BLaER1 treated with 17β-estradiol and CSF1 and Interleukin-3, amounts not matched to agents 10 nM and 100 nM (cell line): ENCODE results near the gene POLDIP2.

Experiments used
- H3K27ac ChIP-seq, 11 experiments: shearing (Covaris generic); formaldehyde crosslinking; 2 replicates each; pipeline ENCODE4 v1.8.1; 2022
- H3K27me3 ChIP-seq, 11 experiments: shearing (Covaris generic); formaldehyde crosslinking; 2 replicates each; pipeline ENCODE4 v1.8.1; 2022
- H3K36me3 ChIP-seq, 11 experiments: shearing (Covaris generic); formaldehyde crosslinking; 2 replicates each; pipeline ENCODE4 v1.8.1; 2022
- H3K4me1 ChIP-seq, 10 experiments: shearing (Covaris generic); formaldehyde crosslinking; 2 replicates each; pipeline ENCODE4 v1.8.1; 2022
- H3K4me2 ChIP-seq, 11 experiments: shearing (Covaris generic); formaldehyde crosslinking; 2 replicates each; pipeline ENCODE4 v1.8.1; 2022
- H3K4me3 ChIP-seq, 10 experiments: shearing (Covaris generic); formaldehyde crosslinking; 2 replicates each; pipeline ENCODE4 v1.8.1; 2022
- H3K9ac ChIP-seq, 11 experiments: shearing (Covaris generic); formaldehyde crosslinking; 2 replicates each; pipeline ENCODE4 v1.8.1; 2022
- H3K9me3 ChIP-seq, 11 experiments: shearing (Covaris generic); formaldehyde crosslinking; replicated peaks in 1 of 11; 2 replicates each; pipeline ENCODE4 v1.8.1; 2022
- H4K20me1 ChIP-seq, 11 experiments: shearing (Covaris generic); formaldehyde crosslinking; 2 replicates each; pipeline ENCODE4 v1.8.1; 2022
- Cebpa-rat ChIP-seq, 11 experiments: shearing (Covaris generic); IDR thresholded peaks; 2 replicates each; pipeline ENCODE4 v1.8.1; 2022

POLDIP2 gene

GRCh38 chr17:28366605-28367004 lies 9.3 kb upstream of the POLDIP2 start:
- TF ChIP-seq Cebpa-rat (IDR thresholded peaks at IDR 0.05) = no peak
- Histone ChIP-seq H3K36me3 (peaks cover 28 to 58% (median 41%) of the 10 kb centered on the region in 11 experiments), H3K9ac (no peak overlapping the region; a peak in 1 of 22 replicates), H3K9me3 (no peaks in the 10 kb centered on the region), H3K4me2 (no peak overlapping the region), H3K4me1 (peaks cover 12 to 26% (median 19%) of the 10 kb centered on the region in 10 experiments), H4K20me1 (peaks cover 0 to 73% (median 19%) of the 10 kb centered on the region in 11 experiments; a peak in 15 of 22 replicates), H3K4me3 (no peak overlapping the region), H3K27ac (no peak overlapping the region), H3K27me3 (no peaks in the 10 kb centered on the region)

GRCh38 chr17:28365487-28365886 lies 8.2 kb upstream of the POLDIP2 start:
- no peaks in the 10 kb centered on the region for H3K27me3 ChIP-seq
- no peaks in the 10 kb centered on the region for H3K9me3 ChIP-seq
- H3K9ac ChIP-seq = no peak overlapping the region
- H3K36me3 ChIP-seq = peaks cover 40 to 69% (median 52%) of the 10 kb centered on the region in 11 experiments
- peaks cover 4 to 14% (median 11%) of the 10 kb centered on the region in 10 experiments; a peak in 19 of 20 replicates for H3K4me1 ChIP-seq
- H4K20me1 ChIP-seq = peaks cover 0 to 82% (median 19%) of the 10 kb centered on the region in 11 experiments; a peak in 14 of 22 replicates
- no peak overlapping the region for H3K27ac ChIP-seq
- H3K4me2 ChIP-seq = no peak overlapping the region
- no peak for TF ChIP-seq Cebpa-rat (IDR thresholded peaks at IDR 0.05)
- H3K4me3 ChIP-seq = no peak overlapping the region

GRCh38 chr17:28364665-28365363 lies 7.5 kb upstream of the POLDIP2 start, which contains the start of gene SEBOX:
Gene SEBOX, minus strand, starts transcription at chr17:28365199. Its CDS starts 48 bp downstream, at chr17:28365151.
- no peaks in the 10 kb centered on the region for H3K27me3 ChIP-seq
- H3K36me3 ChIP-seq = peaks cover 46 to 75% (median 59%) of the 10 kb centered on the region in 11 experiments
- H3K4me3 ChIP-seq = no peak within 1 kb of the TSS
- no peaks in the 10 kb centered on the region for H3K9me3 ChIP-seq
- H3K4me1 ChIP-seq = peaks cover 0 to 8% (median 4%) of the 10 kb centered on the region in 10 experiments; a peak in 15 of 20 replicates
- no peak within 1 kb of the TSS for H3K27ac ChIP-seq
- no peak within 1 kb of the TSS for H3K9ac ChIP-seq
- TF ChIP-seq Cebpa-rat (IDR thresholded peaks at IDR 0.05) = no peak
- H4K20me1 ChIP-seq = peaks cover 0 to 79% (median 12%) of the 10 kb centered on the region in 11 experiments; a peak in 14 of 22 replicates
- H3K4me2 ChIP-seq = no peak within 1 kb of the TSS

- peaks cover 0 to 2% (median 0%) of the 10 kb centered on the region in 10 experiments; a peak in 5 of 20 replicates for H3K4me1 ChIP-seq
- no peak overlapping the region for H3K4me2 ChIP-seq
- TF ChIP-seq Cebpa-rat (IDR thresholded peaks at IDR 0.05) = no peak
- H3K27me3 ChIP-seq = no peaks in the 10 kb centered on the region
- no peaks in the 10 kb centered on the region for H3K9me3 ChIP-seq
- H4K20me1 ChIP-seq = peaks cover 0 to 71% (median 8%) of the 10 kb centered on the region in 11 experiments; a peak in 11 of 22 replicates
- H3K4me3 ChIP-seq = no peak overlapping the region
- H3K36me3 ChIP-seq = peaks cover 54 to 83% (median 67%) of the 10 kb centered on the region in 11 experiments
- no peak overlapping the region for H3K9ac ChIP-seq
- H3K27ac ChIP-seq = no peak overlapping the region
Observed at GRCh38 chr17:28363776-28364650, 6.7 kb upstream of the POLDIP2 start.

- Histone ChIP-seq H3K4me2 (no peak overlapping the region), H3K27me3 (no peaks in the 10 kb centered on the region), H3K36me3 (peaks cover 56 to 87% (median 71%) of the 10 kb centered on the region in 11 experiments), H3K4me3 (no peak overlapping the region), H3K4me1 (peaks cover 5 to 10% (median 8%) of the 10 kb centered on the region in 10 experiments), H3K9me3 (no peaks in the 10 kb centered on the region), H4K20me1 (peaks cover 0 to 62% (median 8%) of the 10 kb centered on the region in 11 experiments; a peak in 10 of 22 replicates), H3K27ac (no peak overlapping the region), H3K9ac (no peak overlapping the region; a peak in 1 of 22 replicates)
- no peak for TF ChIP-seq Cebpa-rat (IDR thresholded peaks at IDR 0.05)
Observed at GRCh38 chr17:28363186-28363585, 5.9 kb upstream of the POLDIP2 start.

- peak overlapping the region; percentile 74 to 98 (median 91) for H3K4me3 ChIP-seq
- no peaks in the 10 kb centered on the region for H3K9me3 ChIP-seq
- H3K36me3 ChIP-seq = peaks cover 67 to 74% (median 71%) of the 10 kb centered on the region in 11 experiments
- TF ChIP-seq Cebpa-rat (IDR thresholded peaks at IDR 0.05) = no peak
- H3K27ac ChIP-seq = peak overlapping the region; percentile 84 to 96 (median 92)
- peak overlapping the region; percentile 81 to 98 (median 93) for H3K4me2 ChIP-seq
- H3K4me1 ChIP-seq = peaks cover 21 to 32% (median 24%) of the 10 kb centered on the region in 10 experiments
- H3K27me3 ChIP-seq = no peaks in the 10 kb centered on the region
- peak overlapping the region; percentile 95 to 99 (median 97) for H3K9ac ChIP-seq
- peaks cover 0 to 17% (median 0%) of the 10 kb centered on the region in 11 experiments; a peak in 5 of 22 replicates for H4K20me1 ChIP-seq
Observed at GRCh38 chr17:28357901-28358197, 522 bp upstream of the POLDIP2 start.

- Histone ChIP-seq H3K9me3 (no peaks in the 10 kb centered on the region), H3K4me1 (peaks cover 0 to 5% (median 0%) of the 10 kb centered on the region in 10 experiments; a peak in 4 of 20 replicates), H3K36me3 (peaks cover 99 to 100% (median 100%) of the 10 kb centered on the region in 11 experiments), H3K27ac (no peak overlapping the region), H3K9ac (no peak overlapping the region), H3K4me2 (no peak overlapping the region), H4K20me1 (peaks cover 0 to 51% (median 24%) of the 10 kb centered on the region in 11 experiments; a peak in 12 of 22 replicates), H3K4me3 (no peak overlapping the region), H3K27me3 (no peaks in the 10 kb centered on the region)
- no peak for TF ChIP-seq Cebpa-rat (IDR thresholded peaks at IDR 0.05)
Observed at GRCh38 chr17:28350271-28350670, 7.1 kb downstream of the POLDIP2 start.

- no peak overlapping the region for H3K4me3 ChIP-seq
- no peaks in the 10 kb centered on the region for H3K27me3 ChIP-seq
- peaks cover 0 to 11% (median 0%) of the 10 kb centered on the region in 10 experiments; a peak in 2 of 20 replicates for H3K4me1 ChIP-seq
- H3K36me3 ChIP-seq = peaks cover 99 to 100% (median 100%) of the 10 kb centered on the region in 11 experiments
- H3K27ac ChIP-seq = no peak overlapping the region
- no peak for TF ChIP-seq Cebpa-rat (IDR thresholded peaks at IDR 0.05)
- H4K20me1 ChIP-seq = peaks cover 0 to 63% (median 37%) of the 10 kb centered on the region in 11 experiments; a peak in 12 of 22 replicates
- no peaks in the 10 kb centered on the region for H3K9me3 ChIP-seq
- no peak overlapping the region for H3K9ac ChIP-seq
- H3K4me2 ChIP-seq = no peak overlapping the region
Observed at GRCh38 chr17:28348979-28349378, 8.3 kb downstream of the POLDIP2 start.
